H9 (cell line): ENCODE data around the gene DNM2. TPM values are rescaled to one million over a fixed set of nuclear protein-coding genes. Genes with fewer than 3 reads are reported as not detected.

Source experiments
- DNase-seq: peaks from one replicate; pipeline ENCODE4 v3.0.0-alpha.2; 2017
- H2AFZ ChIP-seq: one replicate; pipeline ENCODE4 v1.6.1; 2013; ENCODE audit warnings: mild to moderate bottlenecking, low read length, control low read depth, moderate library complexity
- H2AK5ac ChIP-seq: 2 replicates; pipeline ENCODE4 v1.6.1; 2013; ENCODE audit warnings: low read length, control low read depth, mixed read lengths; ENCODE audit not compliant: insufficient read length
- H2BK120ac ChIP-seq: one replicate; pipeline ENCODE4 v1.6.1; 2013; ENCODE audit warnings: low read depth, mild to moderate bottlenecking, low read length, control low read depth, inconsistent platforms; ENCODE audit not compliant: poor library complexity, severe bottlenecking
- H2BK12ac ChIP-seq: 2 replicates; pipeline ENCODE4 v1.6.1; 2013; ENCODE audit warnings: low read length, control low read depth, mixed read lengths, low read depth; ENCODE audit not compliant: insufficient read length
- H2BK15ac ChIP-seq: 2 replicates; pipeline ENCODE4 v1.6.1; 2013; ENCODE audit warnings: low read depth, low read length, control low read depth
- H2BK20ac ChIP-seq: one replicate; pipeline ENCODE4 v1.6.1; 2013; ENCODE audit warnings: low read depth, mild to moderate bottlenecking, low read length, control low read depth, inconsistent platforms; ENCODE audit not compliant: poor library complexity, severe bottlenecking
- H2BK5ac ChIP-seq: 2 replicates; pipeline ENCODE4 v1.6.1; 2013; ENCODE audit warnings: low read length, control low read depth, mixed read lengths; ENCODE audit not compliant: insufficient read length
- H3K14ac ChIP-seq: 2 replicates; pipeline ENCODE4 v1.6.1; 2013; ENCODE audit warnings: low read length, control low read depth; ENCODE audit not compliant: insufficient read depth
- H3K18ac ChIP-seq: 2 replicates; pipeline ENCODE4 v1.6.1; 2013; ENCODE audit warnings: low read depth, mild to moderate bottlenecking, mixed read lengths, low read length, control low read depth; ENCODE audit not compliant: insufficient read length
- H3K23ac ChIP-seq: 2 replicates; pipeline ENCODE4 v1.6.1; 2013; ENCODE audit warnings: low read length, control low read depth, mixed read lengths, low read depth; ENCODE audit not compliant: insufficient read length
- H3K23me2 ChIP-seq: 2 replicates; pipeline ENCODE4 v1.6.1; 2013; ENCODE audit warnings: low read depth, mild to moderate bottlenecking, mixed read lengths, low read length, control low read depth; ENCODE audit not compliant: insufficient read length, poor library complexity, severe bottlenecking
- H3K27ac ChIP-seq: 2 replicates; pipeline ENCODE4 v1.5.1; 2013; ENCODE audit warnings: low read length, control low read depth, mixed read lengths, low read depth; ENCODE audit not compliant: insufficient read length
- H3K27me3 ChIP-seq: 2 replicates; pipeline ENCODE4 v1.6.1; 2013; ENCODE audit warnings: low read length, control low read depth, inconsistent platforms; ENCODE audit not compliant: insufficient read depth
- H3K4ac ChIP-seq: 2 replicates; pipeline ENCODE4 v1.6.1; 2013; ENCODE audit warnings: low read depth, mild to moderate bottlenecking, control low read depth, inconsistent platforms, low read length, moderate library complexity
- H3K4me1 ChIP-seq: 2 replicates; pipeline ENCODE4 v1.6.1; 2013; ENCODE audit warnings: low read length, control low read depth, inconsistent platforms; ENCODE audit not compliant: insufficient read depth
- H3K4me2 ChIP-seq: 2 replicates; pipeline ENCODE4 v1.6.1; 2013; ENCODE audit warnings: low read length, control low read depth, mixed read lengths; ENCODE audit not compliant: insufficient read length, insufficient read depth
- H3K56ac ChIP-seq: 2 replicates; pipeline ENCODE4 v1.6.1; 2013; ENCODE audit warnings: low read depth, mild to moderate bottlenecking, mixed read lengths, low read length, control low read depth; ENCODE audit not compliant: insufficient read length
- H3K79me1 ChIP-seq: 2 replicates; pipeline ENCODE4 v1.6.1; 2013; ENCODE audit warnings: low read depth, mild to moderate bottlenecking, moderate library complexity, low read length, control low read depth, inconsistent platforms; ENCODE audit not compliant: insufficient read depth, poor library complexity, severe bottlenecking
- H3K79me2 ChIP-seq: 2 replicates; pipeline ENCODE4 v1.6.1; 2013; ENCODE audit warnings: low read length, control low read depth, inconsistent platforms; ENCODE audit not compliant: insufficient read depth
- H3K9ac ChIP-seq: 2 replicates; pipeline ENCODE4 v1.6.1; 2013; ENCODE audit warnings: low read length, control low read depth, mixed read lengths; ENCODE audit not compliant: insufficient read length; ENCODE audit errors: extremely low read depth
- H3K9me3 ChIP-seq: one replicate; pipeline ENCODE4 v1.6.1; 2013; ENCODE audit warnings: low read depth, low read length, inconsistent platforms; ENCODE audit not compliant: control insufficient read depth
- H3T11ph ChIP-seq: one replicate; pipeline ENCODE4 v1.6.1; 2013; ENCODE audit warnings: mild to moderate bottlenecking, low read length, control low read depth, inconsistent platforms
- H4K20me1 ChIP-seq: one replicate; pipeline ENCODE4 v1.6.1; 2013; ENCODE audit not compliant: control insufficient read depth, insufficient read length, insufficient read depth
- H4K5ac ChIP-seq: 2 replicates; pipeline ENCODE4 v1.6.1; 2013; ENCODE audit warnings: low read depth, mild to moderate bottlenecking, mixed read lengths, low read length, control low read depth; ENCODE audit not compliant: insufficient read length
- H4K8ac ChIP-seq: replicated peaks from 2 replicates; pipeline ENCODE4 v1.6.1; 2013; ENCODE audit warnings: low read length, control low read depth, mixed read lengths, low read depth; ENCODE audit not compliant: insufficient read length
- H4K91ac ChIP-seq: 2 replicates; pipeline ENCODE4 v1.6.1; 2013; ENCODE audit warnings: low read depth, mild to moderate bottlenecking, moderate library complexity, mixed read lengths, low read length, control low read depth; ENCODE audit not compliant: insufficient read length
- H3K27ac Mint-ChIP-seq, 3 experiments: 2 replicates in 2 of 3; 3 replicates in 1 of 3; pipeline ENCODE4 v1.8.0; 2020 to 2021; ENCODE audit warnings: mixed read lengths in 3 of 3, mild to moderate bottlenecking in 1 of 3, moderate library complexity in 1 of 3
- H3K27me3 Mint-ChIP-seq: 2 replicates; pipeline ENCODE4 v1.8.0; 2021; ENCODE audit warnings: low read depth, mild to moderate bottlenecking, moderate library complexity, mixed read lengths
- H3K36me3 Mint-ChIP-seq, 3 experiments: 2 replicates in 2 of 3; 3 replicates in 1 of 3; pipeline ENCODE4 v1.8.0; 2020 to 2021; ENCODE audit warnings: low read depth in 3 of 3, mixed read lengths in 3 of 3; ENCODE audit not compliant: insufficient read depth in 1 of 3
- H3K4me1 Mint-ChIP-seq, 2 experiments: 2 replicates each; pipeline ENCODE4 v1.8.0; 2020; ENCODE audit warnings: mixed read lengths in 2 of 2
- H3K4me3 Mint-ChIP-seq, 2 experiments: 2 replicates in 1 of 2; 3 replicates in 1 of 2; pipeline ENCODE4 v1.8.0; 2020 to 2021; ENCODE audit warnings: mild to moderate bottlenecking in 2 of 2, mixed read lengths in 2 of 2, moderate library complexity in 1 of 2
- H3K9me3 Mint-ChIP-seq, 2 experiments: 2 replicates in 1 of 2; 3 replicates in 1 of 2; pipeline ENCODE4 v1.8.0; 2020; ENCODE audit warnings: mild to moderate bottlenecking in 2 of 2, mixed read lengths in 2 of 2, moderate library complexity in 1 of 2
- CTCF ChIP-seq: fragments of 200-600 bp; sonication (generic); conservative IDR thresholded peaks from 3 replicates; pipeline ENCODE4 v1.8.0; 2021; ENCODE audit warnings: antibody characterized with exemption, mild to moderate bottlenecking
- WGBS: extraction: QIAGEN DNeasy Blood & Tissue Kit; methylation state at CpG from one replicate; pipeline ENCODE4 v1.1.7; 2013; ENCODE audit warnings: missing lambda C conversion rate, low lambda C conversion rate, mixed read lengths; ENCODE audit not compliant: insufficient read length; ENCODE audit errors: extremely low coverage; 5-methylcytosine and 5-hydroxymethylcytosine counted together
- total RNA-seq: library from RNA; stranded (reverse); gene quantifications from 2 replicates; pipeline ENCODE4 v1.2.1, GENCODE V29; 2021

The DNM2 gene
- total RNA-seq, 1 experiment from 2014 or later = 152 TPM

GRCh38 chr19:10815969-10816644, 98.2 kb downstream of the DNM2 start:
- WGBS = no CpG with 5 or more reads among the region's 21 CpGs

More at GRCh38 chr19:10815969-10816644, 98.2 kb downstream of the DNM2 start:
- no peak overlapping the region for H3K4ac ChIP-seq
- peaks cover 3% of the 10 kb centered on the region for H4K20me1 ChIP-seq
- H3K4me1 ChIP-seq = no peaks in the 10 kb centered on the region
- no peak overlapping the region for H3K27ac ChIP-seq
- H3K79me2 ChIP-seq = no peaks in the 10 kb centered on the region
- TF ChIP-seq CTCF = no peak
- H3K23ac ChIP-seq = no peak overlapping the region
- no peak overlapping the region for H2BK12ac ChIP-seq
- H3K9me3 ChIP-seq = no peaks in the 10 kb centered on the region
- no peak overlapping the region for H2BK20ac ChIP-seq
- no peak overlapping the region for H2BK15ac ChIP-seq
- H2AK5ac ChIP-seq = no peak overlapping the region
- no peak overlapping the region for H3K14ac ChIP-seq
- no peak overlapping the region for H2BK5ac ChIP-seq
- no peaks in the 10 kb centered on the region for H3K27me3 ChIP-seq
- peaks cover 27 to 46% (median 32%) of the 10 kb centered on the region in 3 experiments for H3K36me3 Mint-ChIP-seq
- DNase-seq = no peak
- H3K4me2 ChIP-seq = no peak overlapping the region
- H4K8ac ChIP-seq = no peak overlapping the region
- peak overlapping the region; percentile 49 to 89 (median 78); a peak in 4 of 7 replicates for H3K27ac Mint-ChIP-seq
- H3K27me3 Mint-ChIP-seq = no peaks in the 10 kb centered on the region; the same call in 1 of the 2 replicates
- H4K5ac ChIP-seq = no peak overlapping the region
- H3K79me1 ChIP-seq = no peaks in the 10 kb centered on the region
- H3K9me3 Mint-ChIP-seq = no peaks in the 10 kb centered on the region
- no peaks in the 10 kb centered on the region for H3K23me2 ChIP-seq
- no peak overlapping the region for H2BK120ac ChIP-seq
- H4K91ac ChIP-seq = no peak overlapping the region
- no peak overlapping the region for H2AFZ ChIP-seq
- peaks cover 0 to 4% of the 10 kb centered on the region in 2 experiments; a peak in 1 of 4 replicates for H3K4me1 Mint-ChIP-seq
- H3K18ac ChIP-seq = no peak overlapping the region
- H3K4me3 Mint-ChIP-seq = no peak overlapping the region
- no peak overlapping the region for H3T11ph ChIP-seq
- no peak overlapping the region for H3K9ac ChIP-seq
- H3K56ac ChIP-seq = no peak overlapping the region
